Caco-2 (cell line): ENCODE data around the gene POLR3H. TPM values are rescaled to one million over a fixed set of nuclear protein-coding genes. Genes with fewer than 3 reads are reported as not detected.
"Not testable (repeated sequence)": the region's sequence is repeated elsewhere in the genome, so short reads cannot be mapped to it uniquely, and the experiment has no call there.

ENCODE experiments used
- Bru-seq: library from RNA; stranded (reverse); fragments of 400-500 nt; gene quantifications from one replicate; lab custom pipeline; 2021; lab: Mats Ljungman, UMichigan
- BruChase-seq, 2 experiments: library from RNA; stranded (reverse); fragments of 400-500 nt; gene quantifications; one replicate each; lab custom pipeline; 2021; lab: Mats Ljungman, UMichigan
- BruUV-seq: library from RNA; stranded (reverse); fragments of 400-500 nt; replicated peaks from 2 replicates; lab custom pipeline; 2021; lab: Mats Ljungman, UMichigan
- CTCF ChIA-PET: fragments of 300-600 bp; sonication (Branson Sonifier 250); formaldehyde crosslinking; loops from one replicate; lab custom pipeline; 2022; ENCODE audit warnings: antibody characterized with exemption; lab: Charles Lee
- POLR2A ChIA-PET: fragments of 300-600 bp; sonication (Branson Sonifier 250); formaldehyde crosslinking; loops from one replicate; lab custom pipeline; 2022; ENCODE audit warnings: antibody characterized with exemption; lab: Charles Lee
- DNase-seq, 2 experiments: peaks; one replicate each; pipeline versions ENCODE4 v3.0.0 to v3.0.0-alpha.2; 2020 to 2022
- H3K27me3 ChIP-seq: replicated peaks from 2 replicates; pipeline ENCODE4 v1.6.0; 2011; ENCODE audit warnings: low read length; ENCODE audit not compliant: control insufficient read depth, insufficient read depth
- H3K36me3 ChIP-seq: 2 replicates; pipeline ENCODE4 v1.5.1; 2011; ENCODE audit warnings: low read length; ENCODE audit not compliant: control insufficient read depth, insufficient read depth
- H3K4me1 ChIP-seq: fragments of 250-450 bp; sonication (Bioruptor Pico); 2 replicates; pipeline ENCODE4 v1.5.1; 2020; ENCODE audit warnings: mild to moderate bottlenecking
- H3K4me3 ChIP-seq: 2 replicates; pipeline ENCODE4 v1.5.1; 2011; ENCODE audit warnings: low read depth, mild to moderate bottlenecking, control low read depth, low read length
- H3K9me3 ChIP-seq: fragments of 250-450 bp; sonication (Bioruptor Pico); 2 replicates; pipeline ENCODE4 v1.5.1; 2020; ENCODE audit warnings: mild to moderate bottlenecking, moderate library complexity
- H3K27ac Mint-ChIP-seq: one replicate; pipeline ENCODE4 v1.8.0; 2022; ENCODE audit warnings: mixed read lengths; ENCODE audit not compliant: unreplicated experiment
- H3K27me3 Mint-ChIP-seq: one replicate; pipeline ENCODE4 v1.8.0; 2022; ENCODE audit warnings: mixed read lengths; ENCODE audit not compliant: insufficient read depth, unreplicated experiment
- H3K36me3 Mint-ChIP-seq: one replicate; pipeline ENCODE4 v1.8.0; 2022; ENCODE audit warnings: mild to moderate bottlenecking, mixed read lengths; ENCODE audit not compliant: insufficient read depth, unreplicated experiment
- H3K4me1 Mint-ChIP-seq: one replicate; pipeline ENCODE4 v1.8.0; 2022; ENCODE audit warnings: low read depth, mixed read lengths; ENCODE audit not compliant: unreplicated experiment
- H3K4me3 Mint-ChIP-seq: one replicate; pipeline ENCODE4 v1.8.0; 2022; ENCODE audit warnings: mild to moderate bottlenecking, moderate library complexity, mixed read lengths; ENCODE audit not compliant: unreplicated experiment
- H3K9me3 Mint-ChIP-seq: one replicate; pipeline ENCODE4 v1.8.0; 2022; ENCODE audit warnings: mixed read lengths; ENCODE audit not compliant: unreplicated experiment
- intact Hi-C: fragments of 100-400 bp; cut with micrococcal nuclease; formaldehyde crosslinking; loops from one replicate; pipeline ENCODE4 v1.10.0; 2022; ENCODE audit not compliant: unreplicated experiment
- long read RNA-seq: library from polyadenylated mRNA; stranded (forward); transcript quantifications from one replicate; pipeline ENCODE4 v2.0.0, GENCODE V29; 2022
- total RNA-seq: library from RNA; stranded (reverse); gene quantifications from 2 replicates; pipeline ENCODE4 v1.2.3, GENCODE V29; 2022
- TF ChIP-seq, protein P1 (sequence below), 2 experiments: fragments of 200-600 bp in 1 of 2; IDR thresholded peaks; 1 replicate in 1 of 2; 2 replicates in 1 of 2; pipeline versions ENCODE4 v1.5.1 to v1.8.0; 2011 to 2022; ENCODE audit warnings: antibody characterized with exemption in 1 of 2, control low read depth in 1 of 2, inconsistent platforms in 1 of 2, low read depth in 1 of 2, low read length in 1 of 2, mild to moderate bottlenecking in 1 of 2, moderate library complexity in 1 of 2; ENCODE audit not compliant: insufficient read depth in 1 of 2, severe bottlenecking in 1 of 2, unreplicated experiment in 1 of 2

The POLR3H gene
- total RNA-seq, result 42.2 and 45.4 TPM in 2 replicates
- Bru-seq, nascent RNA, result percentile 66 among the genes with signal in this experiment
- BruChase-seq, experiment 1, labeled RNA remaining after a 2-hour chase, result percentile 73 among the genes with signal in this experiment
- percentile 79 among the genes with signal in this experiment for BruChase-seq, experiment 2, labeled RNA remaining after a 6-hour chase
- long read RNA-seq, full-length matches to known transcripts, result 88 of 101 reads
- long read RNA-seq, partial matches to known transcripts, result 1 of 101 reads
- long read RNA-seq, other reads (novel, unspliced or antisense), result 12 of 101 reads

DNA sequence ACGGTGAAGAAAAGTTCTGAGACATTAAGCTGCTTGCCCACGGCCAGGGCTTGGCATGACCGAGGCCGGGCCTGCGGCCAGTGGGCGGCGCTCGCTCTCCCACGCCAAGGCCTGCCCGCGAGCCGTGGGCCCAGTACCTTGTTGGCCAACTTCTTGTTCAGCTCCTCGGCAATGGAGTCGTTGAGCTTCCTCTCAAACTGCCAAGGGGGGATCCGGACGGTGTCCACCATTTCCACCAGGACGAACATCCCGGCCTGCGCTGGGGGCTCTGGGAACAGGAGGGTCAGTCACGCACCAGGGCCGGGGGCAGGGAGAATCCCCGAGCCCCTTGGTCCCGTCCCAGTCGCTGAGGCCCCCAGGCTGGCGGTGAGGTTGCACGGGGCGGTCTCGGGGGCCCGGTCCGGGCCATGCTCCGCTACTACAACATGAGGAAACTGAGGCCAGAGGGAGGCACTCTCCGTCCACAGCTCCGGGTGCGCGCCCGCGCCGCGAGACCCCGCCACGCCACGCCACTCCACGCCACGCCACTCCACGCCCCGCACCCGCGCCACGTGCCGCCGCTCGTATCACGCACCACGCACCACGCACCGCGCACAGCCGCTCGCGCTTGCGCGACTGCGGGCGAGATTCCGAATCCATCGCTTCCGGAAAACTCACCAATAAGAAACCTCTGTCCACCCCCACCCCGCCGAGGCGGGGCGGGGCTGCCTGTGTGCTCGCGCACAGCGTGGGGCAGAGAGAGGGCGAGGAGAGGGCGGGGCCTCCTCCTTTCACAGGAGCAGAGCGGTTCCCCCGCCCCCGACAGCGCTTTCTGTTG lies at the start of gene POLR3H:
POLR3H (minus strand) TSS at position 617 of the 817 bp plus-strand sequence; CDS start at position 248, 369 bp downstream.
- no peaks in the 10 kb centered on the region for H3K9me3 ChIP-seq
- intact Hi-C loops, result loop anchor here (2.0 kb wide), 1 partner anchor 47 kb away; no protein-coding TSS in a partner anchor
- H3K27me3 Mint-ChIP-seq, result no peaks in the 10 kb centered on the region
- peaks cover 18% of the 10 kb centered on the region for H3K4me1 ChIP-seq
- TSS peak; percentile 46 for BruUV-seq
- H3K27ac Mint-ChIP-seq, result peak within 1 kb of the TSS; percentile 79
- H3K36me3 ChIP-seq, result no peaks in the 10 kb centered on the region; the same call in 1 of the 2 replicates
- H3K27me3 ChIP-seq, result no peaks in the 10 kb centered on the region
- ChIA-PET POLR2A (interaction anchor here (0.5 to 1.1 kb wide), 5 partner anchors 46 to 688 kb away, joined by 3 to 7 read pairs (median 5); partner anchors contain the start of genes DESI1, PHF5A, PMM1 and ST13), CTCF (interaction anchor here (0.6 to 1.2 kb wide), 7 partner anchors 8 to 184 kb away, joined by 3 to 16 read pairs (median 4); partner anchors contain the start of genes ACO2, PHF5A and PMM1)
- DNase-seq, result peak; percentile 98
- peak within 1 kb of the TSS; percentile 98 for H3K4me3 ChIP-seq
- TF ChIP-seq, protein P1, sequence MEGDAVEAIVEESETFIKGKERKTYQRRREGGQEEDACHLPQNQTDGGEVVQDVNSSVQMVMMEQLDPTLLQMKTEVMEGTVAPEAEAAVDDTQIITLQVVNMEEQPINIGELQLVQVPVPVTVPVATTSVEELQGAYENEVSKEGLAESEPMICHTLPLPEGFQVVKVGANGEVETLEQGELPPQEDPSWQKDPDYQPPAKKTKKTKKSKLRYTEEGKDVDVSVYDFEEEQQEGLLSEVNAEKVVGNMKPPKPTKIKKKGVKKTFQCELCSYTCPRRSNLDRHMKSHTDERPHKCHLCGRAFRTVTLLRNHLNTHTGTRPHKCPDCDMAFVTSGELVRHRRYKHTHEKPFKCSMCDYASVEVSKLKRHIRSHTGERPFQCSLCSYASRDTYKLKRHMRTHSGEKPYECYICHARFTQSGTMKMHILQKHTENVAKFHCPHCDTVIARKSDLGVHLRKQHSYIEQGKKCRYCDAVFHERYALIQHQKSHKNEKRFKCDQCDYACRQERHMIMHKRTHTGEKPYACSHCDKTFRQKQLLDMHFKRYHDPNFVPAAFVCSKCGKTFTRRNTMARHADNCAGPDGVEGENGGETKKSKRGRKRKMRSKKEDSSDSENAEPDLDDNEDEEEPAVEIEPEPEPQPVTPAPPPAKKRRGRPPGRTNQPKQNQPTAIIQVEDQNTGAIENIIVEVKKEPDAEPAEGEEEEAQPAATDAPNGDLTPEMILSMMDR (IDR thresholded peaks at IDR 0.05; ENCODE audit: insufficient read depth in 1 of 2, low read depth in 1 of 2, low read length in 1 of 2, severe bottlenecking in 1 of 2, unreplicated experiment in 1 of 2), result peak in 1 of 2 experiments; percentile 79
- H3K4me1 Mint-ChIP-seq, result peaks cover 28% of the 10 kb centered on the region
- peak within 1 kb of the TSS; percentile 97 for H3K4me3 Mint-ChIP-seq
- peaks cover 19% of the 10 kb centered on the region for H3K36me3 Mint-ChIP-seq
- no peaks in the 10 kb centered on the region for H3K9me3 Mint-ChIP-seq

- intact Hi-C loops, H3K27ac Mint-ChIP-seq, BruUV-seq, H3K27me3 Mint-ChIP-seq, H3K36me3 ChIP-seq, H3K4me1 Mint-ChIP-seq, H3K27me3 ChIP-seq, H3K4me3 ChIP-seq, H3K4me1 ChIP-seq, H3K9me3 Mint-ChIP-seq, H3K9me3 ChIP-seq, H3K4me3 Mint-ChIP-seq, DNase-seq, POLR2A ChIA-PET: not testable (repeated sequence)
- CTCF ChIA-PET, result interaction anchor here (1.1 kb wide), 1 partner anchor 16 kb away, joined by 3 read pairs; no protein-coding TSS in a partner anchor
- H3K36me3 Mint-ChIP-seq, result peaks cover 21% of the 10 kb centered on the region
Measured at GRCh38 chr22:41593336-41593960, 49.2 kb upstream of the POLR3H start.

DNA sequence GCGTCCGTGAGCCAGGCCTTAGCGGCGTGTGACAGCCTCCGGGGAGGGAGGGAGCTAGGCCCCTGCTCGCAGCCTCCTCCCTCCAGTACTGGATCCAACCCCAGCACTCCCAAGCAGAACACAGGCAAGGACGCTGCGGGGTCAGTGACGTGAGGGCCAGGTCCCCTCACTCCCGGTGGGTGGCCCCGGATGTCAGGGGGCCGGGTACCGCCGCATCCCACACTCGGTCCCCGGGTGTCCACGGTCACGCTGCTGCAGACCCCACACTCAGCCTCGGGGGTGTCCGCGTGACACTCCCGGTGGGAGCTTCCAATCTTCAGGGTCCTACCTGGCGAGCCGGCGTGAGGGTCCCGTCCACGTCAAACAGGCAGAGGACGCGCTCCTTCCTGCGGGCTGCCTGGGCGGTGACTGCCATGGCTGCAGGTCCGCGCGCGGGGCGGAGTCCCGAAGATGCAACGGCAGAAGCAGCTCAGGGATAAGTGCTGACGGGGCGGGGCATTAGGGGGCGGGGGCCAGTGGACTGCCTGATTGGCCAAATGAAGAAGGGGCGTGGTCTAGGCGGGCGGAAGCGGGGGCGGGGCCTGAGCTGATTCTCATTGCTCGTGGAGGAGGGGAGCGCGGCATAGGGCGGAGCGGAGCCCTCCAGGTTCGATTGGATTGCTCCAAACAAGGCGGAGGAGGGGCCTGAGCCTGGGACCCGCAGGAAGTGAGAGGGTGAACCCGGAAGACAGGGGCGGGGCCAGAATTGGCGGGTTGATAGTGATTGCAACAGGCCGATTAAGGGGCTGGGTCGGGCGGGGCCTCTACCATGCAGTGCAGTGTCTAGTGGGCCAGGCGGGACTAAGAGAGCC lies 45.3 kb upstream of the POLR3H start, which contains the start of gene PMM1:
PMM1 (minus strand) TSS at position 450 of the 851 bp plus-strand sequence; CDS start at position 415, 35 bp downstream.
- intact Hi-C loops, result loop anchor here (1.0 to 10.0 kb wide), 3 partner anchors 32 to 485 kb away; partner anchors contain the start of genes DESI1, NAGA, PHETA2 and POLR3H
- TF ChIP-seq, protein P1 (IDR thresholded peaks at IDR 0.05; ENCODE audit: insufficient read depth in 1 of 2, low read depth in 1 of 2, low read length in 1 of 2, severe bottlenecking in 1 of 2, unreplicated experiment in 1 of 2), result no peak
- peak within 1 kb of the TSS; percentile 87 for H3K4me3 Mint-ChIP-seq
- H3K4me1 Mint-ChIP-seq, result no peaks in the 10 kb centered on the region
- H3K27ac Mint-ChIP-seq, result peak within 1 kb of the TSS; percentile 76
- DNase-seq, result peak; percentile 100
- Histone ChIP-seq H3K9me3 (no peaks in the 10 kb centered on the region), H3K4me1 (peaks cover 17% of the 10 kb centered on the region), H3K4me3 (peak within 1 kb of the TSS; percentile 92), H3K27me3 (no peaks in the 10 kb centered on the region), H3K36me3 (no peaks in the 10 kb centered on the region)
- H3K36me3 Mint-ChIP-seq, result peaks cover 9% of the 10 kb centered on the region
- no peaks in the 10 kb centered on the region for H3K9me3 Mint-ChIP-seq
- ChIA-PET POLR2A (interaction anchor here (0.5 to 1.9 kb wide), 26 partner anchors 9 to 1412 kb away, joined by 3 to 27 read pairs (median 4); partner anchors contain the start of genes ACO2, CCDC134, DESI1 and PHF5A), CTCF (interaction anchor here (0.6 to 1.5 kb wide), 10 partner anchors 9 to 186 kb away, joined by 3 to 16 read pairs (median 6); partner anchors contain the start of genes DESI1, POLR3H and XRCC6)
- BruUV-seq, result no TSS peak
- H3K27me3 Mint-ChIP-seq, result no peaks in the 10 kb centered on the region
